Measurements from ENCODE around the gene RHOC. TPM values are rescaled to one million over a fixed set of nuclear protein-coding genes. Genes with fewer than 3 reads are reported as not detected.

Gene RHOC
- total RNA-seq, 1 experiment from 2014 or later = 197 TPM

DNA sequence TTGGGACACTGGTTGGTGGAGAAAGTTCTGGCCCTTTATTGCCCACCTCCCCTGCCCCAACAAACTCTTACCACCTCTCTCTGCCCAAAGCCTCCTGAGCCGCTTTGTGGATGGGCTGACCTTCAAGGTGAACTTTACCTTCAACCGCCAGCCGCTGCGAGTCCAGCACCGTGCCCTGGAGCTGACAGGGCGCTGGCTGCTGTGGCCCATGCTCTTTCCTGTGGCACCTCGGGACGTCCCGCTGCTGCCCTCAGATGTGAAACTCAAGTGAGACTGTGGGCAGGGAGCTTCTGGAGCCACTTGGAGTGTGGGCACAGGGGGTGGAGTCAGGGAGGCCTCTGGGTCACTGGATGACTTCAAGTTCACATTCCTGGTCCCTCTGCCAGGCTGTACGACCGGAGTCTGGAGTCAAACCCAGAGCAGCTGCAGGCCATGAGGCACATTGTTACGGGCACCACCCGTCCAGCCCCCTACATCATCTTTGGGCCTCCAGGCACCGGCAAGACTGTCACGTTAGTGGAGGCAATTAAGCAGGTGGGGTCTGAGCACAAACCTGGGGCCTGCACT is 12.5 kb downstream of the RHOC start:
- Histone ChIP-seq H3K4me1 (ENCODE audit: control insufficient read depth, insufficient read depth, low read length) (peaks cover 8% of the 10 kb centered on the region), H3K27ac (ENCODE audit: low read length) (no peak overlapping the region), H3K27me3 (ENCODE audit: control insufficient read depth, insufficient read depth, low read length) (no peaks in the 10 kb centered on the region), H3K36me3 (ENCODE audit: control insufficient read depth, insufficient read depth, low read length) (no peaks in the 10 kb centered on the region; the same call in 1 of the 2 replicates), H3K9me3 (ENCODE audit: control insufficient read depth, insufficient read depth, low read depth, low read length) (no peaks in the 10 kb centered on the region), H3K4me3 (ENCODE audit: low read depth in 2 of 2, low read length in 2 of 2) (no peak overlapping the region)
- DNase-seq (ENCODE audit: low read depth, low spot score) (no peak), ATAC-seq (no peak)
- intact Hi-C loops (cut with micrococcal nuclease; ENCODE audit: unreplicated experiment) (no loop called here), in situ Hi-C loops (cut with HindIII; ENCODE audit: low pct_unique_long_range_greater_than_20kb, low sequenced_read_pairs) (no loop called here)
- CTCF ChIA-PET = no interaction called here
- TF ChIP-seq CTCF (IDR thresholded peaks at IDR 0.05) = no peak
- no peak for TF ChIP-seq POLR2AphosphoS5 (IDR thresholded peaks at IDR 0.05; ENCODE audit: low read depth, low read length)
- TF ChIP-seq REST (IDR thresholded peaks at IDR 0.05; ENCODE audit: insufficient read depth in 1 of 2, low read depth in 2 of 2, low read length in 1 of 2) = no peak
- TF ChIP-seq SIN3A (IDR thresholded peaks at IDR 0.05; ENCODE audit: borderline replicate concordance, insufficient read depth, low read depth, low read length) = no peak
- TF ChIP-seq TCF7L2 (IDR thresholded peaks at IDR 0.05; ENCODE audit: low read depth, low read length) = no peak
- BruUV-seq (replicated peaks) = no TSS peak
- POLR2A ChIA-PET = no interaction called here

DNA sequence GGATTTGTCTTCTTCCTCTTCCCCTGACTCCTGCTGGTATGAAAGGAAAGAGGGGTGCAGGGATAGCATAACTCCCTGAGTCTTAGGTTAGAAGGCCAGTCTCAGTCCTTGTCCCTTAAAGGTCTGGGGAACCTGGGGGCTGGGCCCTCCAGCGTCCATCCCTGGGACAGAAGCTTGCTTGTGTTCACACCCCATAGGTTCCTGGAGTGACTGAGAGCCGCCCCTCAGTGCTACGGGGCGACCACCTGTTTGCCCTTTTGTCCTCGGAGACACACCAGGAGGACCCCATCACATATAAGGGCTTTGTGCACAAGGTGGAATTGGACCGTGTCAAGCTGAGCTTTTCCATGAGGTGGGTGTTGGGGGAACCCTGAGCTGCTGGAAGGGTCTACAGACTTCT is 13.1 kb downstream of the RHOC start:
- no peaks in the 10 kb centered on the region for H3K27me3 ChIP-seq (ENCODE audit: control insufficient read depth, insufficient read depth, low read length)
- intact Hi-C loops (cut with micrococcal nuclease; ENCODE audit: unreplicated experiment) (no loop called here), in situ Hi-C loops (cut with HindIII; ENCODE audit: low pct_unique_long_range_greater_than_20kb, low sequenced_read_pairs) (no loop called here)
- ATAC-seq (no peak), DNase-seq (ENCODE audit: low read depth, low spot score) (no peak)
- H3K36me3 ChIP-seq (ENCODE audit: control insufficient read depth, insufficient read depth, low read length) = no peaks in the 10 kb centered on the region; the same call in 1 of the 2 replicates
- H3K27ac ChIP-seq (ENCODE audit: low read length) = no peak overlapping the region
- POLR2A ChIA-PET = no interaction called here
- CTCF ChIA-PET = interaction anchor here (0.6 kb wide), 2 partner anchors 9 to 380 kb away, joined by 3 to 7 read pairs; no protein-coding TSS in a partner anchor
- BruUV-seq (replicated peaks) = no TSS peak
- H3K4me3 ChIP-seq (ENCODE audit: low read depth in 2 of 2, low read length in 2 of 2) = no peak overlapping the region
- peaks cover 6% of the 10 kb centered on the region; the same call in 1 of the 2 replicates for H3K4me1 ChIP-seq (ENCODE audit: control insufficient read depth, insufficient read depth, low read length)
- no peaks in the 10 kb centered on the region for H3K9me3 ChIP-seq (ENCODE audit: control insufficient read depth, insufficient read depth, low read depth, low read length)
- TF ChIP-seq POLR2AphosphoS5 (IDR thresholded peaks at IDR 0.05; ENCODE audit: low read depth, low read length) (no peak), SIN3A (IDR thresholded peaks at IDR 0.05; ENCODE audit: borderline replicate concordance, insufficient read depth, low read depth, low read length) (no peak)

DNA sequence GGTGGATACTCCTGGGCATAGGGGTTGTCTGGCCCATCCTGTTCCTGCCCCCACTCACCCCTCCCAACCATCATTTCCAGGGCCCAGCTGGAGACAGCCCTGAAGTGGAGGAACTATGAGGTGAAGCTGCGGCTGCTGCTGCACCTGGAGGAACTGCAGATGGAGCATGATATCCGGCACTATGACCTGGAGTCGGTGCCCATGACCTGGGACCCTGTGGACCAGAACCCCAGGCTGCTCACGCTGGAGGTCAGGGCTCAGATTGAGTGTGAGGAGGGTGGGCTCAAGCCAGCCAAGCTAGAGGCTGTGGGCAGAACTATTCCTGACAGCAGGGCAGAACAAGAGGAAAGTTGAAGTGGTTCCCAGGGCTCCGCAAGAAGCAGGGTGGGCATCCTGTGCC is 14.2 kb downstream of the RHOC start:
- DNase-seq (ENCODE audit: low read depth, low spot score) (no peak), ATAC-seq (no peak)
- H3K4me3 ChIP-seq (ENCODE audit: low read depth in 2 of 2, low read length in 2 of 2) = no peak overlapping the region
- POLR2A ChIA-PET = no interaction called here
- H3K4me1 ChIP-seq (ENCODE audit: control insufficient read depth, insufficient read depth, low read length) = no peaks in the 10 kb centered on the region
- no peaks in the 10 kb centered on the region for H3K9me3 ChIP-seq (ENCODE audit: control insufficient read depth, insufficient read depth, low read depth, low read length)
- H3K36me3 ChIP-seq (ENCODE audit: control insufficient read depth, insufficient read depth, low read length) = no peaks in the 10 kb centered on the region; the same call in none of the 2 replicates
- TF ChIP-seq POLR2AphosphoS5 (IDR thresholded peaks at IDR 0.05; ENCODE audit: low read depth, low read length) = no peak
- TF ChIP-seq CTCF (IDR thresholded peaks at IDR 0.05) = no peak
- no peak for TF ChIP-seq SIN3A (IDR thresholded peaks at IDR 0.05; ENCODE audit: borderline replicate concordance, insufficient read depth, low read depth, low read length)
- no peak for TF ChIP-seq REST (IDR thresholded peaks at IDR 0.05; ENCODE audit: insufficient read depth in 1 of 2, low read depth in 2 of 2, low read length in 1 of 2)
- TF ChIP-seq TCF7L2 (IDR thresholded peaks at IDR 0.05; ENCODE audit: low read depth, low read length) = no peak
- intact Hi-C loops (cut with micrococcal nuclease; ENCODE audit: unreplicated experiment) (no loop called here), in situ Hi-C loops (cut with HindIII; ENCODE audit: low pct_unique_long_range_greater_than_20kb, low sequenced_read_pairs) (no loop called here)
- H3K27me3 ChIP-seq (ENCODE audit: control insufficient read depth, insufficient read depth, low read length) = no peaks in the 10 kb centered on the region
- H3K27ac ChIP-seq (ENCODE audit: low read length) = no peak overlapping the region
- CTCF ChIA-PET = no interaction called here
- BruUV-seq (replicated peaks) = no TSS peak

Measured in Panc1 (cell line).